SH-SY5Y (cell line): ENCODE data around the gene LDHD.
A peak's percentile ranks its signal among the peaks of the same experiment; 100 is the strongest.

Source experiments
- GATA2 ChIP-seq: IDR thresholded peaks from 2 replicates; pipeline ENCODE4 v1.6.1; 2011; ENCODE audit warnings: mild to moderate bottlenecking, low read depth, low read length
- GATA3 ChIP-seq: IDR thresholded peaks from 2 replicates; pipeline ENCODE4 v1.6.1; 2011; ENCODE audit warnings: low read depth, mild to moderate bottlenecking, low read length, moderate library complexity

Gene LDHD

GRCh38 chr16:75108792-75109731 is 7.5 kb downstream of the LDHD start:
- no peak for TF ChIP-seq GATA3

- TF ChIP-seq GATA3: no peak
- TF ChIP-seq GATA2: no peak
These were observed 9.1 kb downstream of the LDHD start for GRCh38 chr16:75107505-75107904.

GRCh38 chr16:75106351-75107274 is 10.0 kb downstream of the LDHD start:
- no peak for TF ChIP-seq GATA2
- TF ChIP-seq GATA3: no peak

- TF ChIP-seq GATA3 (no peak), GATA2 (peak; percentile 30; the same call in 1 of the 2 replicates)
These were observed 11.1 kb downstream of the LDHD start for GRCh38 chr16:75105306-75106061.

- TF ChIP-seq GATA3: no peak
- TF ChIP-seq GATA2: no peak
These were observed 11.7 kb downstream of the LDHD start for GRCh38 chr16:75104836-75105235.

- TF ChIP-seq GATA2: no peak
- TF ChIP-seq GATA3: no peak
These were observed 12.6 kb downstream of the LDHD start for GRCh38 chr16:75103994-75104393.

- no peak for TF ChIP-seq GATA3
- TF ChIP-seq GATA2: no peak
These were observed 14.0 kb downstream of the LDHD start for GRCh38 chr16:75102595-75102994.

GRCh38 chr16:75101635-75102034 is 14.9 kb downstream of the LDHD start:
- TF ChIP-seq GATA3: no peak

GRCh38 chr16:75100603-75100990 is 16.0 kb downstream of the LDHD start:
- no peak for TF ChIP-seq GATA3
- no peak for TF ChIP-seq GATA2

- TF ChIP-seq GATA2: no peak
- TF ChIP-seq GATA3: no peak
These were observed 16.6 kb downstream of the LDHD start for GRCh38 chr16:75099738-75100602.

GRCh38 chr16:75099075-75099667 is 17.4 kb downstream of the LDHD start:
- TF ChIP-seq GATA3 (no peak), GATA2 (no peak)

GRCh38 chr16:75097941-75098901 is 18.4 kb downstream of the LDHD start:
- no peak for TF ChIP-seq GATA2
- no peak for TF ChIP-seq GATA3
